Nephron (organoid): ENCODE data around the gene ELOVL5.

Experiments used
- H3K27ac Mint-ChIP-seq, 3 experiments: 2 replicates each; pipeline ENCODE4 v1.8.0; 2020; ENCODE audit warnings: mixed read lengths in 3 of 3, mild to moderate bottlenecking in 2 of 3, moderate library complexity in 1 of 3
- H3K27me3 Mint-ChIP-seq: 2 replicates; pipeline ENCODE4 v1.8.0; 2021; ENCODE audit warnings: low read depth, mild to moderate bottlenecking, moderate library complexity, mixed read lengths
- H3K36me3 Mint-ChIP-seq: 2 replicates; pipeline ENCODE4 v1.8.0; 2020; ENCODE audit warnings: low read depth, mixed read lengths
- H3K4me1 Mint-ChIP-seq: 2 replicates; pipeline ENCODE4 v1.8.0; 2020; ENCODE audit warnings: mixed read lengths
- H3K4me3 Mint-ChIP-seq, 3 experiments: 2 replicates each; pipeline ENCODE4 v1.8.0; 2020; ENCODE audit warnings: mild to moderate bottlenecking in 3 of 3, mixed read lengths in 3 of 3, moderate library complexity in 2 of 3
- H3K9me3 Mint-ChIP-seq: 2 replicates; pipeline ENCODE4 v1.8.0; 2020; ENCODE audit warnings: mixed read lengths
- TF ChIP-seq, protein P1 (sequence below), 3 experiments: fragments of 200-600 bp; sonication (generic); IDR thresholded peaks; one replicate each; pipeline ENCODE4 v1.5.0; 2021; ENCODE audit warnings: antibody characterized with exemption in 3 of 3; ENCODE audit not compliant: unreplicated experiment in 3 of 3

ELOVL5 gene

GRCh38 chr6:53339424-53339823 lies 9.3 kb downstream of the ELOVL5 start:
- Mint-ChIP-seq H3K9me3 (no peaks in the 10 kb centered on the region), H3K27me3 (no peaks in the 10 kb centered on the region)

DNA sequence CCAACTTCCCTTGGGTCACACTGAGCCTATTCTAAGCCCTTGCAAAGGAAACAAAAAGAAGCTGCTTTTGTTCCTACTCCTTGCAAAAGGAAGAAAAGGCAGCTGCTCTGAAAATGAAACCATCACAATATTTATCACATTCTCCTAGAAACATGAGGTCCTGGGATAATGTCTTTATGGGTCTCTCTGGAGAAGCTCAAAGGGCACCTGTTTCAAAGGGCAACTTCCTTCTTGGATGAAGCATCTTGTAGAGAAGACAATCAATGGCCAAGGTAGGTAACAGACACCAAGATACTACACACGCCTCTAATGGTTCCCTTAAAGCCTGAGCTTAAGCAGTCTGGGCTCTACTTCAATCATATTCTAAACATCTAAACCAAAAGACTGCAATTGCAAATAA lies 10.4 kb downstream of the ELOVL5 start:
- H3K4me1 Mint-ChIP-seq, result peaks cover 44% of the 10 kb centered on the region
- no peaks in the 10 kb centered on the region for H3K9me3 Mint-ChIP-seq
- no peaks in the 10 kb centered on the region for H3K27me3 Mint-ChIP-seq
- H3K36me3 Mint-ChIP-seq, result peaks cover 10% of the 10 kb centered on the region
- no peak overlapping the region for H3K4me3 Mint-ChIP-seq
- TF ChIP-seq, protein P1, sequence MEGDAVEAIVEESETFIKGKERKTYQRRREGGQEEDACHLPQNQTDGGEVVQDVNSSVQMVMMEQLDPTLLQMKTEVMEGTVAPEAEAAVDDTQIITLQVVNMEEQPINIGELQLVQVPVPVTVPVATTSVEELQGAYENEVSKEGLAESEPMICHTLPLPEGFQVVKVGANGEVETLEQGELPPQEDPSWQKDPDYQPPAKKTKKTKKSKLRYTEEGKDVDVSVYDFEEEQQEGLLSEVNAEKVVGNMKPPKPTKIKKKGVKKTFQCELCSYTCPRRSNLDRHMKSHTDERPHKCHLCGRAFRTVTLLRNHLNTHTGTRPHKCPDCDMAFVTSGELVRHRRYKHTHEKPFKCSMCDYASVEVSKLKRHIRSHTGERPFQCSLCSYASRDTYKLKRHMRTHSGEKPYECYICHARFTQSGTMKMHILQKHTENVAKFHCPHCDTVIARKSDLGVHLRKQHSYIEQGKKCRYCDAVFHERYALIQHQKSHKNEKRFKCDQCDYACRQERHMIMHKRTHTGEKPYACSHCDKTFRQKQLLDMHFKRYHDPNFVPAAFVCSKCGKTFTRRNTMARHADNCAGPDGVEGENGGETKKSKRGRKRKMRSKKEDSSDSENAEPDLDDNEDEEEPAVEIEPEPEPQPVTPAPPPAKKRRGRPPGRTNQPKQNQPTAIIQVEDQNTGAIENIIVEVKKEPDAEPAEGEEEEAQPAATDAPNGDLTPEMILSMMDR (IDR thresholded peaks at IDR 0.05; ENCODE audit: unreplicated experiment in 3 of 3), result no peak
- H3K27ac Mint-ChIP-seq, result peak overlapping the region in 2 of 3 experiments; percentile 3 to 40

More at GRCh38 chr6:53339424-53339823, 9.3 kb downstream of the ELOVL5 start:
- TF ChIP-seq, protein P1 (IDR thresholded peaks at IDR 0.05; ENCODE audit: unreplicated experiment in 3 of 3), result no peak
- Mint-ChIP-seq H3K4me3 (no peak overlapping the region), H3K27ac (peak overlapping the region in 2 of 3 experiments; percentile 21 to 40), H3K36me3 (peaks cover 10% of the 10 kb centered on the region), H3K4me1 (peaks cover 53% of the 10 kb centered on the region)

GRCh38 chr6:53336070-53336469 lies 12.7 kb downstream of the ELOVL5 start:
- Mint-ChIP-seq H3K4me3 (no peak overlapping the region), H3K36me3 (peaks cover 10% of the 10 kb centered on the region), H3K9me3 (no peaks in the 10 kb centered on the region), H3K27ac (peak overlapping the region in 1 of 3 experiments; percentile 40), H3K27me3 (no peaks in the 10 kb centered on the region), H3K4me1 (peaks cover 31% of the 10 kb centered on the region)
- TF ChIP-seq, protein P1 (IDR thresholded peaks at IDR 0.05; ENCODE audit: unreplicated experiment in 3 of 3), result no peak

- no peaks in the 10 kb centered on the region for H3K27me3 Mint-ChIP-seq
- peaks cover 10% of the 10 kb centered on the region for H3K36me3 Mint-ChIP-seq
- H3K27ac Mint-ChIP-seq, result peak overlapping the region in 1 of 3 experiments; percentile 40
- H3K9me3 Mint-ChIP-seq, result no peaks in the 10 kb centered on the region
- H3K4me1 Mint-ChIP-seq, result peaks cover 27% of the 10 kb centered on the region
- TF ChIP-seq, protein P1 (IDR thresholded peaks at IDR 0.05; ENCODE audit: unreplicated experiment in 3 of 3), result no peak
- H3K4me3 Mint-ChIP-seq, result peak overlapping the region in 1 of 3 experiments; percentile 18
Measured at GRCh38 chr6:53335224-53335994, 13.3 kb downstream of the ELOVL5 start.

DNA sequence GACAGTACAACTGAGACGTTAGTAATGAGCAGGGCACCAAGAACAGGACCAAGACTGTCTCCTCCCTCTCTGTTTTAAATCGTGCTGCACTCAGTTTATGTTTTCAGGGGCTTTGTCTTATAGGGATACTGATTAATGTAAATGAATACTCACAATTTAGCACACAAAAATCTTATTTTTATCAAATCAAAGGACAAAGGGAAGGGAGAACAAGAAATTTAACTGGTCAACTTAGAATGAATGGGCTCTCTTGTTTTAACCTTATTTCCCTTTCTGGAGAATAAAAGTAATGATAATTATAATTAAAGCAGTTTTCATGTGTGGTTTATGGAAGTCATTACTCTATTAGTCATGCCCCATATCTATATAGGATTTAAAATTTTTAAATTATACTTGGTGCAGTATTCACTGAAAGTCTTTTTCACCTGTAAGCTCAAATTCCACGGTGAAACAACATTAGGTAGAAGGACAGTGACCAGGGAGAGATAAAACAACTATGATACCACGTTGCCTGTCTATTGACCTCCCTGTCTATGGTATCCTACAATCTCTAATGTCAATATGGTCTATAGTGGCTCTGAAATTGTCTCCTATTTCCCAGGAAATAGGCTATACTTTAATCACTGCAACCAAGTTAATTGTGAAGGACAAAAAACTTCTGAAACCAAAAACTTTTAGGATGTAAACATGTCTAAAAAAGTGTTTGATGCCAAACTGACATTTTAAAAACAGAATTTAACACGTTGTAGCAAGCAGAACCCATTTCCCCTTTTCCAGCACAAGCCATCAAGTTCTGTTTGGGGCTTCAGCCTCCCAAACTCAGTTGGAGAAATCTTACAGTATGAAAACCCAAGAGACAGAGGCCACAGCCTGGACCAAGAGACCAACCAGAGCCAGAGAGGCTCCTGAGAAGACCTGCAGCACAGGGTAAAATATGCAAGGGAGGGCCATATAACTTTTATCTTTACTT lies 15.0 kb downstream of the ELOVL5 start:
- Mint-ChIP-seq H3K9me3 (no peaks in the 10 kb centered on the region), H3K4me1 (peaks cover 19% of the 10 kb centered on the region), H3K36me3 (peaks cover 10% of the 10 kb centered on the region), H3K27ac (peak overlapping the region; percentile 13 to 45 (median 36)), H3K4me3 (no peak overlapping the region), H3K27me3 (no peaks in the 10 kb centered on the region)
- TF ChIP-seq, protein P1 (IDR thresholded peaks at IDR 0.05; ENCODE audit: unreplicated experiment in 3 of 3), result no peak
